HEK293 (cell line): ENCODE data around the gene LUZP2.

Experiments used
- CTCF ChIP-seq: fragments of 450-650 bp; formaldehyde crosslinking; IDR thresholded peaks from 2 replicates; pipeline ENCODE4 v1.5.1; 2016; ENCODE audit warnings: missing biosample characterization, missing genetic modification characterization
- ZBTB11 ChIP-seq: fragments of 450-650 bp; formaldehyde crosslinking; conservative IDR thresholded peaks from 2 replicates; pipeline ENCODE4 v1.5.1; 2016; ENCODE audit warnings: low read depth, missing biosample characterization, missing genetic modification characterization
- ZFHX2 ChIP-seq: fragments of 450-650 bp; formaldehyde crosslinking; conservative IDR thresholded peaks from 2 replicates; pipeline ENCODE4 v1.5.1; 2016; ENCODE audit warnings: missing biosample characterization, missing genetic modification characterization
- ZNF132 ChIP-seq: fragments of 450-650 bp; formaldehyde crosslinking; IDR thresholded peaks from 2 replicates; pipeline ENCODE4 v1.5.1; 2017; ENCODE audit warnings: missing biosample characterization, missing genetic modification characterization, borderline replicate concordance
- ZNF488 ChIP-seq: fragments of 450-650 bp; formaldehyde crosslinking; IDR thresholded peaks from 2 replicates; pipeline ENCODE4 v1.5.1; 2016; ENCODE audit warnings: missing biosample characterization, missing genetic modification characterization
- ZNF558 ChIP-seq: fragments of 450-650 bp; formaldehyde crosslinking; IDR thresholded peaks from 2 replicates; pipeline ENCODE4 v1.5.1; 2016; ENCODE audit warnings: missing biosample characterization, missing genetic modification characterization
- ZNF585B ChIP-seq: fragments of 450-650 bp; formaldehyde crosslinking; IDR thresholded peaks from 2 replicates; pipeline ENCODE4 v1.5.1; 2016; ENCODE audit warnings: missing biosample characterization, missing genetic modification characterization
- ZNF639 ChIP-seq: fragments of 450-650 bp; formaldehyde crosslinking; IDR thresholded peaks from 2 replicates; pipeline ENCODE4 v1.5.1; 2016; ENCODE audit warnings: missing biosample characterization, missing genetic modification characterization

GRCh38 chr11:24556693-24557092 is 59.8 kb downstream of the LUZP2 start:
- TF ChIP-seq ZBTB11 (tag by site-specific recombination) (no peak), ZNF488 (no peak), ZNF132 (tag by site-specific recombination) (no peak), ZNF639 (tag by site-specific recombination) (no peak), ZNF558 (no peak), CTCF (tag by site-specific recombination) (no peak), ZFHX2 (tag by site-specific recombination) (no peak), ZNF585B (no peak)
